Astrocyte of the spinal cord (primary cell): Measurements from ENCODE around the gene TSFM.

ENCODE experiments used
- DNase-seq: peaks from one replicate; pipeline ENCODE4 v3.0.0; 2011; ENCODE audit warnings: low read depth, low spot score
- H3K4me3 ChIP-seq: 2 replicates; pipeline ENCODE4 v1.5.1; 2011; ENCODE audit warnings: low read depth, mild to moderate bottlenecking, low read length, moderate library complexity
- in situ Hi-C: cut with HindIII; loops from 2 replicates; pipeline ENCODE4 v1.10.0; 2017; ENCODE audit warnings: low sequenced_read_pairs
- TF ChIP-seq, protein P1 (sequence below): IDR thresholded peaks from 2 replicates; pipeline ENCODE4 v1.5.1; 2012; ENCODE audit warnings: low read depth, mild to moderate bottlenecking, low read length, inconsistent platforms

Gene TSFM

DNA sequence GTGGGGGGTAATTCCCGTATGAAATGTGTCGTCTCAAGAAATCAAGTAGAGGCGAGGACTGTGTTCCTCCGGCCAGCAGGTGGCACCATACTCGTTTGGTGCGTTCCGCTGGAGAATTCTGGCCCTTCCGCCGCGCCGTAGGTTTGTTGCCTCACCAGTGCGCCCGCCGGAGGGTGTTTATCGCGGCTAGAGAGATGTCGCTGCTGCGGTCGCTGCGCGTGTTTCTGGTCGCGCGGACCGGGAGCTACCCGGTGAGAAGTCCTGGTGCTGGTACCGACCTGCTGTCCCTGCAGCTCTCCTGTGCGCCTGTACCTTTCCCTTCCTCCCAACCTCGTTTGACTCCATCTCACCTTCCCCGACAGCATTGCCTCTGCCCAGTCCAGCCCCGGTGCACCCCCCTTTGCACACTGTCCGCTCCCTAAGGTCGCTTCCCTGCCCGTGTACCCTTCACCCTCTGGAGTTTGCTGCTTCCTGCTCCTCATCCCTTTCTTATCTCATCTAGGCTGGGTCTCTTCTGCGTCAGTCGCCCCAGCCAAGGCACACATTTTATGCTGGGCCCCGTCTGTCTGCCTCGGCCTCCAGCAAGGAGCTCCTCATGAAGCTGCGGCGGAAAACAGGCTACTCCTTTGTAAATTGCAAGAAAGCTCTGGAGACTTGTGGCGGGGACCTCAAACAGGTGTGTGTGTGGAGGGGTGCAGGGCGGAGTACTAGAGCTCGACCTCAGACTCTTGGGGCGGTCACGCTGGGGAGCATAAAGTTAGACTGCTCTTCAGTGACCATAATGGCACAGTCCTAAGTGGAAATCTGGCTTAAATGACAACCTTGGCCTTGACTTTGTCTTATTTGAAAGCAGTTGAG, at the start of gene TSFM:
Gene TSFM (plus strand): TSS at position 180 of the 858 bp plus-strand sequence. CDS start 15 bp downstream, at position 195.
- DNase-seq: peak; percentile 93
- TF ChIP-seq, protein P1, sequence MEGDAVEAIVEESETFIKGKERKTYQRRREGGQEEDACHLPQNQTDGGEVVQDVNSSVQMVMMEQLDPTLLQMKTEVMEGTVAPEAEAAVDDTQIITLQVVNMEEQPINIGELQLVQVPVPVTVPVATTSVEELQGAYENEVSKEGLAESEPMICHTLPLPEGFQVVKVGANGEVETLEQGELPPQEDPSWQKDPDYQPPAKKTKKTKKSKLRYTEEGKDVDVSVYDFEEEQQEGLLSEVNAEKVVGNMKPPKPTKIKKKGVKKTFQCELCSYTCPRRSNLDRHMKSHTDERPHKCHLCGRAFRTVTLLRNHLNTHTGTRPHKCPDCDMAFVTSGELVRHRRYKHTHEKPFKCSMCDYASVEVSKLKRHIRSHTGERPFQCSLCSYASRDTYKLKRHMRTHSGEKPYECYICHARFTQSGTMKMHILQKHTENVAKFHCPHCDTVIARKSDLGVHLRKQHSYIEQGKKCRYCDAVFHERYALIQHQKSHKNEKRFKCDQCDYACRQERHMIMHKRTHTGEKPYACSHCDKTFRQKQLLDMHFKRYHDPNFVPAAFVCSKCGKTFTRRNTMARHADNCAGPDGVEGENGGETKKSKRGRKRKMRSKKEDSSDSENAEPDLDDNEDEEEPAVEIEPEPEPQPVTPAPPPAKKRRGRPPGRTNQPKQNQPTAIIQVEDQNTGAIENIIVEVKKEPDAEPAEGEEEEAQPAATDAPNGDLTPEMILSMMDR: peak; percentile 88
- in situ Hi-C loops: no loop called here
- peak within 1 kb of the TSS; percentile 73 for H3K4me3 ChIP-seq

DNA sequence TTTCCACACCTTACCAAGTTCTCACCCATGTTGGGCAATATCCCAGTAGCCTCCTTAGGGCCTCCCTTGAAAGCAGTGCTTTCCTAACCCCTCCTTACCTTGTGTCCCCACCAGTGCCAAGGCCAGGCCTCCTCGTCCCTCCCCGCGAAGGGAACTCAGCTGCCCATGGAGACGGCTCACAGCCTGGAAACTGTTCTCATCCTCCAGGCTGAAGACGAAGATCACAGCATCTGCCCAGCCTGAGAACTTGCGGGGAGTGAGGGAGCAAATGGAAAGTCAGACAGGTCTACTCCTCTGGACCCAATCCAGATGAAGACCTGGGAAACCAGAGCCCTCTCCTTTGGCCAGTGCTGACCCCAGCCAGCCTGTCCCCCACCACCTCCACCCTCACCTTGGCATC, 48.7 kb upstream of the TSFM start:
- TF ChIP-seq, protein P1: no peak
- no peak for DNase-seq
- in situ Hi-C loops: no loop called here
- H3K4me3 ChIP-seq: no peak overlapping the region

DNA sequence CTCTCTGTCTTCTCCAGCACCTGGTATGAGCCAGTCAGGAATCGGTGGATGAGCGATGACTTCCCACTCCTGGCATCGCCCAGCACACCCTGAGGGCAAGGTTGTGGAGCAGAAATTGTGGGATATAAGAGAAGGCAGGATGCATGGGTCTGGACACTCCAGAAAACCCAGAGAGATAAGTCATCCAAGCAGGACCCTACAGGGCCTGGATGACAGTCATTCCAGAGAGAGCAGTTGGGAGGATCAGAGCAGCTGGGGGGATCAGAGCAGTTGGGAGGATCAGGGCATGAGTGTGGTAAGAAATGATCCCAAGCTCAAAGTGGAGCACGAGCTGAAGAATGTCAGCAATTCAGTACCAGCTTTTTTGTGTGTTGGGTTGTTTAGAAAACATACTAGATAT, 48.0 kb upstream of the TSFM start:
- H3K4me3 ChIP-seq: no peak overlapping the region
- in situ Hi-C loops: no loop called here
- TF ChIP-seq, protein P1: no peak
- no peak for DNase-seq

DNA sequence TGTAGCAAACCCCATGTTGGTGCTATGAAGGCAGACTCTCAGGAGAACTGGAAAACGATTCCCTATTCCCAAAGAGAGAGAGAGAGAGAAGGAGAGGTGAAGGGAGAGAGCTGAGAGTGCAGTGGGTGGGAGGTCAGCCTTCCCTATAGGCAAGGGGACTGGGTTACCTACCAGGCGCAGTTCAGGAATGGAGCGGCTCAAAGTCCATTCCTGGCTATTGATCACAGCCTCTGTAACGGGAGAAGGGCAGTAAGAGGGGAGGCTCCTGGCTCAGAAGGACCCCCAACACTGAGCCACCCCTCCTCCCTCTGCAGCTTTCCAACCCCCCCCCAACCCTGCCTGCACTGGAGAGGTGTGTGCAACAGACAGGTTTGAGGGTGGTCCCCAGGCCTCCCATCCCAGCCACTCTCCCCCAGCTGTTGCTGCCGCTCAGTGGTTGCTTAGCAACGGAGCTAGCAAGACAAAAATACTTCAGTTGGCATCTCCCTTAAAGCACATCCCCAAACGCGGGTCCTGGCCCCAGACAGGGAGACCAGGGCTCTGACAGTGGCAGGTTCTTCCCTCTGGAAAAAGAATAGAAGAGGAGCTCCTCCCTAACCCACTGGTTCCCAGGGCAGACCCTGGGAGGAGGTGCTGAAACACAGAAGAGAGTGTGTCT, 47.3 kb upstream of the TSFM start:
- DNase-seq: no peak
- TF ChIP-seq, protein P1: no peak
- in situ Hi-C loops: no loop called here
- H3K4me3 ChIP-seq: no peak overlapping the region

DNA sequence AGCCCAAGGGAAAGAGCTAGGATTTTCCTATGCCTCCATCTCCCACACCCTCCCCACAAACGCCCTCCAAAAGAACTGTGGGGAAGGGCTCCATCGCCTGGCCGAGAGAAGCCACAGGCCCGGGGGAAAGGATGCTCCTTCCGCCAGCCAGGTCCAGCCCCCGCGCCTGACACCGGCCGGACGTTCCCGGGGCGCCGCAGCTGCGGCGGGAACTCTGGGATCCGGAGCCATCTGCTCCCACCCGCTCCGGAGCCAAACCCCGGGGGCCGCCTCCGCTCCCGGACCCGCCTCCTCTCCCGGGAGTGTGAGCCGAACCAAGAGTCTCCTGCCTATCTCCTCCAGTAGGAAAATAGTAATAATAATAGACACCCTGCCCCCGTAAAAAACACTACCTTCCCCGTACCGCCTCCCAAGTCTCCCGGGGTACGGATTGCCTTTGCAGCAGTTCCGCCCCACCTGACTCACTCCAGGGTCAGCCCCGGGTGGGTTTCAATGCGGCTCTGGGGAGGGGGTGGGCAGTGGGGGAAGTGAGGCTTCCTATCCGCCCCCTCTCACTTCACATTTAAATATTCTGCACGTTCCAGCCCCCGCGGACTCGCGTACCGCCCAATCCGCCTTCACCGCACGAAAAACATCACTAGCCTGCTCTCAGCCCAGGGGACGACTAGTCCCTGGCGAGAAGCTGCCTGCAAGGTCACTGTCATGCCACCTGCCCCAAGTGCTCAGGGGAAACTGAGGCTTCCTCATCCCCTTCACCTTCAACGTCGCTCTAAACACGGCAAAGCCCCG, 46.4 kb upstream of the TSFM start:
- TF ChIP-seq, protein P1: peak; percentile 49
- in situ Hi-C loops: no loop called here
- peak overlapping the region; percentile 12 for H3K4me3 ChIP-seq
- no peak for DNase-seq

DNA sequence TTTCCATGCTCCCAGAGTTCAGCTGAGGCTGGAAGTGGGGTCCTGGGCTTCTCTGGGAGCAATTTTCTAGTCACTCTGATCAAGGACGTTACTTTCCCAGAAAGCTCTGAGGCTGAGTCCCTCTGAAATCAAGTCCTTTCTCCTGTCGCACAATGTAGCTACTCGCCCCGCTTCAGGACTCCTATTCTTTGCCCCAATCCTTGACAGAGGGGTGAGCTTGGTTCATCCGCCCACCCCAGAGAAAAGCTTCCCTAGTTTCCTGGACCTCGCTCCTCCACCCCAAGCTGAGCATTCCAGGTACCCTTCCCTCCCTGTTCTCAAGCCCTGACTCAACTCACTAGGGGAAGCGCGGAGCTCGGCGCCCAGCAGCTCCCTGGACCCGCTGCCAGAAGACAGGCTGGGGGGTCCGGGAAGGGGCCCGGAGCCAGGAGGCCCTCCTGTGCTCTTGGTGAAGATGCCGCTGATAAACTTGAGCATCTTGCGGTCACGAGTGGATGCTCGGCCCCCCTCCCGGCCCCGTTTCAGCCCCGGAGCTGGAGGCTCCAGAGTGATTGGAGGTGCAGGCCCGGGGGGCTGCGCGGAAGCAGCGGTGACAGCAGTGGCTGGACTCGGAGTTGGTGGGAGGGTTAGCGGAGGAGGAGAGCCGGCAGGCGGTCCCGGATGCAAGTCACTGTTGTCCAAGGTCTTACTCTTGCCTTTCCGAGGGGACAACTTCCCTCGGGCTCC, 45.7 kb upstream of the TSFM start:
- DNase-seq: no peak
- no peak overlapping the region for H3K4me3 ChIP-seq
- in situ Hi-C loops: no loop called here
- TF ChIP-seq, protein P1: no peak
